GM12878 (cell line): ENCODE measurements around the gene OR4S1. TPM values are rescaled to one million over a fixed set of nuclear protein-coding genes. Genes with fewer than 3 reads are reported as not detected.

Source experiments
- ATAC-seq: fragments of 200-7000 bp; cut with Tn5 transposase; 3 replicates; pipeline ENCODE4 v1.9.1; 2020; ENCODE audit warnings: mild to moderate bottlenecking, moderate library complexity
- BruUV-seq: library from RNA; stranded (reverse); fragments of 400-500 nt; replicated peaks from 2 replicates; lab custom pipeline; 2021; lab: Mats Ljungman, UMichigan
- CTCF ChIA-PET: fragments of 300-600 bp; sonication (Branson Sonifier 250); formaldehyde crosslinking; extraction: SDS; loops from one replicate; lab custom pipeline; 2021; ENCODE audit warnings: inconsistent platforms; lab: Yijun Ruan, JAX
- POLR2A ChIA-PET: fragments of 350-600 bp; formaldehyde crosslinking; extraction: SDS; loops from one replicate; lab custom pipeline; 2021; ENCODE audit warnings: inconsistent platforms; lab: Charles Lee
- RAD21 ChIA-PET: fragments of 300-600 bp; sonication (Branson Sonifier 250); formaldehyde crosslinking; loops from one replicate; lab custom pipeline; 2023; ENCODE audit warnings: antibody characterized with exemption; ENCODE audit not compliant: unreplicated experiment; lab: Charles Lee
- SMC1A ChIA-PET: fragments of 300-600 bp; sonication (Branson Sonifier 250); formaldehyde crosslinking; loops from one replicate; lab custom pipeline; 2023; ENCODE audit not compliant: unreplicated experiment, uncharacterized antibody; lab: Charles Lee
- DNase-seq: peaks from one replicate; pipeline ENCODE4 v3.0.0-alpha.2; 2011; ENCODE audit warnings: low read depth, low spot score
- FAIRE-seq: peaks from 3 replicates; lab custom pipeline; 2011; peaks lifted over from hg19 to GRCh38; lab: Jason Lieb, UNC
- H2AFZ ChIP-seq: 2 replicates; pipeline ENCODE4 v1.6.0; 2011; ENCODE audit warnings: low read depth, low read length, control low read depth; ENCODE audit not compliant: control insufficient read depth
- H3K27ac ChIP-seq: 2 replicates; pipeline ENCODE4 v1.5.1; 2011; ENCODE audit warnings: control low read depth; ENCODE audit not compliant: control insufficient read depth, insufficient read depth
- H3K27me3 ChIP-seq, 2 experiments: replicated peaks in 1 of 2; 2 replicates each; pipeline versions ENCODE4 v1.6.0 to v1.6.1; 2011; ENCODE audit warnings: low read length in 1 of 2; ENCODE audit not compliant: control insufficient read depth in 2 of 2, insufficient read depth in 2 of 2
- H3K36me3 ChIP-seq, 2 experiments: 2 replicates each; pipeline ENCODE4 v1.5.1; 2011; ENCODE audit warnings: low read length in 1 of 2; ENCODE audit not compliant: control insufficient read depth in 2 of 2, insufficient read depth in 2 of 2
- H3K4me1 ChIP-seq: 2 replicates; pipeline ENCODE4 v1.6.1; 2011; ENCODE audit warnings: mild to moderate bottlenecking, low read length, moderate library complexity, mixed read lengths; ENCODE audit not compliant: control insufficient read depth, insufficient read depth
- H3K4me2 ChIP-seq: 2 replicates; pipeline ENCODE4 v1.6.0; 2011; ENCODE audit warnings: control low read depth; ENCODE audit not compliant: control insufficient read depth, insufficient read depth
- H3K4me3 ChIP-seq: fragments of 200-600 bp; sonication (generic); 2 replicates; pipeline ENCODE4 v1.5.1; 2016
- H3K79me2 ChIP-seq: 2 replicates; pipeline ENCODE4 v1.6.0; 2011; ENCODE audit warnings: low read length; ENCODE audit not compliant: control insufficient read depth, insufficient read depth
- H3K9ac ChIP-seq: 2 replicates; pipeline ENCODE4 v1.8.0; 2011; ENCODE audit warnings: low read length, control low read depth, mixed read lengths; ENCODE audit not compliant: control insufficient read depth, insufficient read depth
- H3K9me3 ChIP-seq: replicated peaks from 3 replicates; pipeline ENCODE4 v1.5.1; 2011; ENCODE audit warnings: mild to moderate bottlenecking, low read length; ENCODE audit not compliant: control insufficient read depth, insufficient read depth
- H4K20me1 ChIP-seq: 2 replicates; pipeline ENCODE4 v1.6.0; 2011; ENCODE audit not compliant: control insufficient read depth, insufficient read depth
- ATF2 ChIP-seq: IDR thresholded peaks from 2 replicates; pipeline ENCODE4 v1.6.1; 2012; ENCODE audit warnings: low read length, inconsistent platforms
- CEBPZ ChIP-seq: fragments of 150-350 bp; IDR thresholded peaks from 2 replicates; pipeline ENCODE4 v1.6.1; 2016; ENCODE audit warnings: low read depth, low read length
- DPF2 ChIP-seq: fragments of 450-650 bp; IDR thresholded peaks from 2 replicates; pipeline ENCODE4 v1.6.1; 2017; ENCODE audit warnings: mild to moderate bottlenecking
- JUND ChIP-seq: IDR thresholded peaks from 2 replicates; pipeline ENCODE4 v1.6.1; 2012; ENCODE audit warnings: low read depth, mild to moderate bottlenecking, low read length, improper control_type of control experiment, moderate library complexity
- KDM1A ChIP-seq: fragments of 200-600 bp; sonication (generic); IDR thresholded peaks from 2 replicates; pipeline ENCODE4 v1.6.1; 2016; ENCODE audit warnings: borderline replicate concordance
- RUNX3 ChIP-seq: IDR thresholded peaks from 2 replicates; pipeline ENCODE4 v1.6.1; 2012; ENCODE audit warnings: low read length, inconsistent platforms
- WGBS: methylation state at CpG from one replicate; pipeline ENCODE4 v1.1.6; 2016; ENCODE audit warnings: low lambda C conversion rate; ENCODE audit not compliant: insufficient replicate concordance, insufficient coverage; ENCODE audit errors: missing lambda C conversion rate; 5-methylcytosine and 5-hydroxymethylcytosine counted together
- in situ Hi-C: fragments of 300-500 bp; cut with MboI; formaldehyde crosslinking; loops from 9 replicates; pipeline ENCODE4 v1.14.3; 2018; ENCODE audit warnings: mixed read lengths
- intact Hi-C: fragments of 100-400 bp; cut with micrococcal nuclease; formaldehyde crosslinking; loops from one replicate; pipeline ENCODE4 v1.14.2; 2022; ENCODE audit not compliant: unreplicated experiment
- polyA plus RNA-seq, 11 experiments: library from polyadenylated mRNA; depleted of rRNA in 4 of 11; unstranded in 6 of 11; stranded (reverse) in 5 of 11; fragments of >200 nt; fragmentation: Nextera tagmentation in 4 of 11; fragmentation: Illumina TruSeq in 1 of 11; extraction: Ambion mirVana in 4 of 11; extraction: Trizol in 1 of 11; gene quantifications; 1 replicate in 1 of 11; 2 replicates in 10 of 11; pipeline versions ENCODE4 v1.2.1 to v1.2.3, GENCODE V29; 2011 to 2016; ENCODE audit warnings: inconsistent platforms in 2 of 11, missing spikeins in 2 of 11, low read depth in 1 of 11
- total RNA-seq, 4 experiments: library from RNA; depleted of rRNA in 3 of 4; stranded (reverse); fragments of >200 nt in 3 of 4; fragmentation: Illumina TruSeq in 1 of 4; extraction: Trizol in 1 of 4; gene quantifications; 2 replicates each; pipeline versions ENCODE4 v1.2.1 to v1.2.3, GENCODE V29; 2013 to 2021

OR4S1 gene
- total and polyA plus RNA-seq, 10 of the 15 experiments (the other 5 are each of a cell fraction or from before 2014, with no cell fraction given) = not detected

- SMC1A ChIA-PET = no interaction called here
- in situ Hi-C loops = no loop called here
- Histone ChIP-seq H3K27ac (no peak overlapping the region), H3K4me1 (peaks cover 3% of the 10 kb centered on the region; the same call in 1 of the 2 replicates), H3K4me3 (no peak overlapping the region), H3K79me2 (no peaks in the 10 kb centered on the region), H3K9me3 (no peaks in the 10 kb centered on the region), H3K27me3 (no peaks in the 10 kb centered on the region), H3K36me3 (no peaks in the 10 kb centered on the region), H2AFZ (no peak overlapping the region), H4K20me1 (no peaks in the 10 kb centered on the region), H3K4me2 (no peak overlapping the region), H3K9ac (no peak overlapping the region)
- BruUV-seq = no TSS peak
- POLR2A ChIA-PET = no interaction called here
- DNase-seq (no peak), FAIRE-seq (no peak), ATAC-seq (no peak)
- intact Hi-C loops = no loop called here
- RAD21 ChIA-PET = no interaction called here
- CTCF ChIA-PET = no interaction called here
- no peak for TF ChIP-seq JUND
- peak; percentile 48; the same call in 1 of the 2 replicates for TF ChIP-seq RUNX3
- WGBS = 0% methylated on average over 2 of the region's 2 CpGs
Observed at GRCh38 chr11:48261600-48261999, 44.4 kb upstream of the OR4S1 start.

GRCh38 chr11:48263423-48263911 is 42.6 kb upstream of the OR4S1 start, which contains the start of gene OR4X1:
OR4X1 (plus strand) TSS chr11:48263861; CDS start chr11:48263861, 0 bp downstream.
- TF ChIP-seq DPF2 = no peak
- no peak for TF ChIP-seq KDM1A
- TF ChIP-seq ATF2 = no peak
- TF ChIP-seq CEBPZ = no peak
- TF ChIP-seq, all 136 proteins: peak for 0
- ATAC-seq = no peak
- Histone ChIP-seq H3K4me3 (no peak within 1 kb of the TSS), H4K20me1 (no peaks in the 10 kb centered on the region), H3K27me3 (no peaks in the 10 kb centered on the region), H3K9ac (no peak within 1 kb of the TSS), H3K79me2 (no peaks in the 10 kb centered on the region), H3K36me3 (no peaks in the 10 kb centered on the region), H3K4me2 (no peak within 1 kb of the TSS), H3K9me3 (no peaks in the 10 kb centered on the region), H3K27ac (no peak within 1 kb of the TSS), H2AFZ (no peak within 1 kb of the TSS), H3K4me1 (peaks cover 3% of the 10 kb centered on the region; the same call in 1 of the 2 replicates)
- FAIRE-seq = no peak
- ChIA-PET POLR2A (no interaction called here), SMC1A (no interaction called here), CTCF (no interaction called here), RAD21 (no interaction called here)
- in situ Hi-C loops (no loop called here), intact Hi-C loops (no loop called here)
- no peak for DNase-seq
- 0% methylated on average over 3 of the region's 3 CpGs for WGBS
- no TSS peak for BruUV-seq
